Putamen (tissue), 1 donor: ENCODE measurements around the gene EIF4G2.

Source experiments
- DNase-seq: peaks from one replicate; pipeline ENCODE4 v3.0.0-alpha.2; 2016; ENCODE audit warnings: low spot score

Gene EIF4G2

GRCh38 chr11:10771457-10771856, 37.3 kb downstream of the EIF4G2 start:
- DNase-seq = no peak

DNA sequence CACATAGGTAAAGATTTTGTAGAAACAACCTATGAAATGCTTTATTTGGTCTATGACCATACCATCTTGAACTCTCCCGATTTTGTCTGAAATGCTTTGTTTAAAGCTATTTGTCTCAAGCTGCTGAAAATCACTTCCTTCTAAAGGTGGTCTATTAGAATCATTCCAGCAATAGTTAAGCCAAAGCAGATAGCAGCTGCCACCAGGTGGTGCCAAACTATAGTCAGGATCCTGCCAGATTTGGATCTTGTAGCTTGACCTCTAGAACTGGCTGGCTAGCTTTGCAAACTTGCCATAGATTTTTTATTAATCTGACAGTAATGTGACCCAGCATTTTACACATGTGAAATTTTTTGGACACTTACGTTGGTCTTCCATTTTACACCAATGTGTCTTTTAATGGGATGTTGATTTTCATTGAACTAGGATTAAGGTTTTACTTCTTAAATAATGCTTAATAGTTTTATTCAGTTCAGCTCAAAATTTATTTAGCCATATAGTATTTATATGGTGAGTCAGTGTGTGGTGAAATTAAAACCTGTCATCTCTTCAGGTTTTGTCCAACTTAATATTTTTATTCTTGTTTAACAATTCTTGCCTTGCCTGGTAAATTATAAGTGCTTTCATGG, 38.0 kb downstream of the EIF4G2 start:
- peak; percentile 40 for DNase-seq

GRCh38 chr11:10764412-10764811, 44.3 kb downstream of the EIF4G2 start:
- no peak for DNase-seq

DNA sequence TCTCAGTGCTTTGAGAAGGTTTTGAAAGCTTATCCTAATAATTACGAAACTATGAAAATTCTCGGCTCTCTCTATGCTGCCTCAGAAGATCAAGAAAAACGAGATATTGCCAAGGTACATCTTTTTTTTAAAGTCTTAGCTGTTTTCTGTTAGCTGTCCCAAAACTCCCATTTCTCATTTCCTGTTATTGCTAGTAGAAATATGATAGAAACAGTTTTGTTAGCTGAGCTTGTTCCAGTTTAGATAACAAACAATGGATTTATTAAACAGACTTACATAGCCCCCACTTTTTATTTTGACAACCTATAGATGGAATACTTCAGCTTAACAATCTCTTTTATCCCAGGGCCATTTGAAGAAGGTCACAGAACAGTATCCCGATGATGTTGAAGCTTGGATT, 45.0 kb downstream of the EIF4G2 start:
- DNase-seq = no peak

- DNase-seq = no peak
These were observed 45.8 kb downstream of the EIF4G2 start for GRCh38 chr11:10762913-10763421.

DNA sequence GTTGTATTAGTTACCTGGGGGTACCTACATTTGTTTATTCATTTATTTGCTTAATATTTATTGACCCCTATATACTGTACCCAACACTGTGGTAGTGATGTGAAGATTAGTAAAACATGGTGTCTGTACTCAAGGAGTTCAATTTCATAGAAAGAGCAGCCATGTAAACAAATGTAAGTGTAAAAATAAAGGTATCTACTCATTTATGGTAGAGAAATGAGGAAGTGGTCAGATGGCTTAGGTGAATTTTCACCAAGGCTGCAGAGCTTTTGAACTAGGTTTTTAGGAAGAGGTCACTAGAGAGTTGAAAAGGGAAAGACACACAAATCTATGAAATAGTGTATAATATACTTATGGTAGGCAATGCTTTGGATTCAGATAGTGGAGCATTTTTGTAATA, 46.5 kb downstream of the EIF4G2 start:
- no peak for DNase-seq

DNA sequence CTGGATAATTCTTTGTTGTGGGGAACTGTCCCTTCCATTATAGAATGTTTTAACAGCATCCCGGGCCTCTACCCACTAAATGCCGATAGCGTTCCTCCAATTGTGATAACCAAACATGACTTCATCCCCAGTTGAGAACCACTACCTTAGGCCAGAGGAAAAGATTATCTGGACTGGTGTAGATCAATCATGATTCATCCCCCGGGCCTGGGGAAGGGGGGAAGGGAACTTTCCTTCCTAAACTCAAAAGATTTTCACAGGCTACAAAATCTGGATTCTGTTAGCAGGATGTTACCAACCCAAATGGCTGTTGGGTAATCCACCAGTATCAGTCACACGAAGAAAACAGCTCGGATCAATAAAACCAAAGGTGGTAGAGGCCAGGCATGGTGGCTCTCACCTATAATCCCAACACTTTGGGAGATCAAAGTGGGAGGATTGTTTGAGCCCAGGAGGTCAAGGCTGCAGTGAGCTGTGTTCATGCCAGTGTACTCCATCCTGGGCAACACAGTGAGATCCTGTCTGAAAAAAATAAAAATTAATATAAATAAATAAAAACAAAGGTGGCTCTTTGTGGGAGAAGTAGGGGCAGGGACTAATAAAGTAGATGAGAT, 47.5 kb downstream of the EIF4G2 start:
- no peak for DNase-seq

DNA sequence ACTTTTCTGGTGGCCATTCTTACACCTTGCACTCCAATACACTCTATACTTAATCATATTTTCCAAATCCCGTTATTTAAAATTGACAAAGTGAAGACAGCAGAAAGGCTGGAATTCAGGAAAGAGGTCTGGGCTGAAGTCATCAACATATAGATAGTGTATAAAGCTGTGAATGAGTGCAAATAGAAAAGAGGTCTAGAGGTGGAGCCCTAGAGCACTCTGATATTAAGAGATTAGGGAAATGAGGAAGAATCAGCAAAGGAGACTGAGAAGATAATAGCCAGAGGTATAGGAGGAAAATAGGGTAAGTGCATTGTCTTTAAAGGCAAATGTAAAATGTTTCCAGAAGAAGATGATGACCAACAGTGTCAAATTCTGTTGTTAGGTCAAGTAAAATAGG, 49.8 kb downstream of the EIF4G2 start:
- no peak for DNase-seq

GRCh38 chr11:10752486-10752885, 56.2 kb downstream of the EIF4G2 start:
- no peak for DNase-seq

- no peak for DNase-seq
These were observed 56.7 kb downstream of the EIF4G2 start for GRCh38 chr11:10752061-10752460.

DNA sequence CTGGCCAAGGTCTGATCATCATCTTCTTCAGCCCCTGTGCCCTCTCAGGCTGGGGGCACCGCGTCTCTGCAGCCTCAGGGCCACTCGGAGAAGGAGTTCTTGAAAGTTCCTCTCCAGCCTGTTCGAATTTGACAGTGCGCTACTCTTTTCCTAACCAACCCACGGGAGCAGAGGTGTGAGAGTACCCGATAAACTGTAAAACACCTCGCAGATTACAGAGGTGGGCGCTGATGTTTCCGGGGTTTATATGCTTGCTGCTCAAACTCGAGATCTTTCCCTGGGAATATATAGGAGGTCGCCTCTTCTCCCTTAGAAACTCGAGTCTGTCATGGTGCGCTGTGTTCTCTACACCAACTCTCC, 57.2 kb downstream of the EIF4G2 start:
- peak; percentile 32 for DNase-seq

DNA sequence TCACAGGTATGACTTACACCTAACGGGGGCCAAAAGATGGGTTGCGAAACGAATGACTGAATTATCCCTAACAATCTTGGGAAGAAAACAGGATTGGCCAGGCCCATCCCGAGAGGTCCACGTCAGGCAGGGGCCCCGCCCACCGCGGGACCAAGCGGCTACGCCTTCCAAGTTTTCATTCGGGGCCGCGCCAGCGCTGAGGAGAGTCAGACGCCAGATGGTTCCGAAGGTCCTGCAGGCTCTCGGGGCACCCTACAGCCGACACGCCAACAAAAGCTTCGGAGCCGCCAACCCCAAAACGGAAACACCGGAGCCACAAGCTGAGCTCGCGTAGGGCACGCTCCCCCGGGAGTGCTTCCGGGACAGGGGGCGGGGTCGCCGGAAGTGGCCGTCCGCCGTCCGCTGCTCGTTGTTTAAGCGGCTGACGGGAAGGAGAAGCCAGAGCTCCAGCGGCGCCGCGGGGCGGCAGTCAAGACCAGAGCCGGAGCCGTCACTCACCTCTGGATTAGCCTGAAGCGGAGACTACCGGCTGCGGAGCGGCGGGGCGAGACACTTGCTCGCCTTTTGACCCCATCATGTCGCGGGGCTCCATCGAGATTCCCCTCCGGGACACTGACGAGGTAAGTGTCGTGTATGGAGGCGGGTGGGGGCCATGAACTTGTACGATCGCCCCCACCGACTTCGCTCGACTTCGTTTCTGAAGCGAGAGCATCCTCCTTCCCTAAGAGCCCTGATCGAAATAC, 57.7 kb downstream of the EIF4G2 start, which contains the start of gene CTR9:
Gene CTR9 (plus strand): TSS at position 409 of the 743 bp plus-strand sequence. CDS start 167 bp downstream, at position 576.
- peak; percentile 88 for DNase-seq

GRCh38 chr11:10749476-10749875, 59.2 kb downstream of the EIF4G2 start:
- DNase-seq = no peak

DNA sequence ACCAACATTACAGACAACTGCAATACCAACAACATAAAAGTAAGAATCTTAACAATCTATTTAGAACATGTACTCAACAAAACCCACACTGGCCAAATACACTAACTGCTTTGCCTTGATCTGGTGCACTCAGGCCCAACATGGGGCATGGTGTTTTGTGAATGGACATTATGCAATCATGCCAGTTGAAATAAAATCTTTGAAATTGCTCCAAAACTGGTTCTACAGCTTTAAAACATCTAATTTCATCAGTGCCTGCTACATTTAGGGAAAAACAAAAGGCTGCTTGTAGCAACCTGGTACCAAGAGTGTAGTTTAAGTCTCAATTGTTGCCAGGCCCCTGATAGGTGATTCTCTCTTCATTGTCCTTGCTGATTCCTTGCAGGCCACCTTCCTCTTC, 61.0 kb downstream of the EIF4G2 start:
- DNase-seq = no peak
